HUDEP-2 (cell line): Measurements from ENCODE around the gene ETV4.
A peak's percentile ranks its signal among the peaks of the same experiment; 100 is the strongest.

Source experiments
- DNase-seq, 76 experiments: peaks; one replicate each; lab custom pipeline; 2025; ENCODE audit not compliant: unreplicated experiment in 76 of 76; lab: John Stamatoyannopoulos, UW

The ETV4 gene

DNA sequence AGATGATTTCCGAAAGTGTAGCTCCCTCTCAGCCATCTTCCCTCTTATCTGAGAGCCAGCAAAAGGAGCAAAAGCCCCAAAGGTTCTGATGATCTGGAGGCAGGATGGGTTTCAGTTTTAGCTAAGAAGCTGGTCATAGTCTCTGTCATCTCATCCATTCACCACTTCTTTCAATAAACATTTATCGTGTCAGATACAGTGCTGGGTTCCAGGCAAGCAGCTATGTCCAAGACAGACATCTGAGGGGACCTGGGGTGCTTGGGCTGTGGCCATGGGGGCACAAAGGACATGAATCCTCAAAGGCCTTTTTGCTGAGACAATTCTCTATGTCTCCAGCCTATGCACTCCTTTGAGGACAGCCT is 1.0 kb upstream of the ETV4 start:
- no peak for DNase-seq

DNA sequence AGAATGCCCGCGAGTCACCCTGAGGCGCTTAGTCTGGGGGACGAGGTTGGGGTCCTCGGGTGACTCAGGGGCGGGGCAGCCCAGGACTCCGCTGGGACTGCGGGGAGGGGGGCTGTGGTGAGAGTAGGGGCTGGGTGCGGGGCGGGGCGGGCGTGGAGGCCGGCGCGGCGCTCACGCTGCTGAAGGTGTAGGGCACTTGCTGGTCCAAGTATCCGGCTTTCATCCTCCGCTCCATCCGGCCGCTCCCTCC is 832 bp downstream of the ETV4 start:
- DNase-seq = peak in 3 of 76 experiments; percentile 27 to 38 (median 29)

DNA sequence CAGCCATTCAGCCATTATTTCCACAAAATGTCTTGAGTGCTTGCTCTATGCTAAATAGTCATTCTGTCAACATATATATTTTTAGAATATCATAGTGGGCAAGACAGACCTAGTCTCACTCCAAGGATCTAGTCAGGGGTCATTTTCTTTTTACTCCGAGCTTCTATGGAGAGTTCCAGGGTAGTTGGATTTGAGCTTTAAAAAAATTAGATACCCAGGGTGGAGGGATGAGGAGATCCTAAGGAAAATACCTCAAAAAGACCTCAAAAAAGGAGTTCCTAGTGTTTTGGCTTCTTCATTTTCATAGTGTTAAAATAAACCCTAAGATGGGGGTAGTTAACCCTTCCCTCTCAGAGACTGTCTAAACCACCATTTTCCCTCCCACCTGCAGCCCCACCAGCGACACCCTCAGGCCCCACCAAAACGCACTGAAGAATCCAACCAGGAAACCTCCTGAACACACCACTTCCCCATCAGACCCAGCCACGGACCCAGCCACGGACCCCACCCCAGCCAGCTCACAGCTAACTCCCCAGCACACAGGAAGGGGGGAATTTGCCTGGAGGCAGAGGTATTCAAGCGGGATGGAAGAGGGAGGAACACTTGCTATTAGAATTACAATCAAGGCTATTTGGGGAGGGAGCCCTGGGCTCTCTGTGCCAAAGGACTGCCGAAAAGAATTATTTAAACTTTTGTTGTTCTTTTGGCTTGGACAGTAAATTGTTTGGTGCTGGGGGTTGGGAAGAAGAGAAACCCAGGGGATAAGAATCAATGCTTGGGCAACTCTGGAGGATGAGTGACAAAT is 2.2 kb downstream of the ETV4 start:
- DNase-seq = no peak

DNA sequence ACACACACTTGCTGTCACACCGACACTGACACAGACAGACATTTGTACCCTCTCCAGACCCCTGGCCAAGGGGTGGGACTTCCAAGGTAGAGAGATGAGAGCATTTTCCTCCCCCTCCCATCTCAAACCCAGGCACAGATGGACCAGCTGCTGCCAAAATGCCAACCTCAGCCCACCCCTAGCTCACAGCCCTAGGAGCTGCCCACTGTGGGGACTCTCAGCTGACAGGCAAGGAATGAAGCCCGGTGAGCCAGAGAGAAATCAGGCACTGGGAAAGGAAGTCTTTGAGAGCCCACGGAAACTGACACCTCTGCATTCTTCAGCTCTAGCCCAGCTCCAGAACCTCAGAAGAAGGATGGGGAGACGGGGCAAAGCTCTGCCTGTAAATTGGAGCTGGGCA is 2.8 kb downstream of the ETV4 start:
- no peak for DNase-seq

DNA sequence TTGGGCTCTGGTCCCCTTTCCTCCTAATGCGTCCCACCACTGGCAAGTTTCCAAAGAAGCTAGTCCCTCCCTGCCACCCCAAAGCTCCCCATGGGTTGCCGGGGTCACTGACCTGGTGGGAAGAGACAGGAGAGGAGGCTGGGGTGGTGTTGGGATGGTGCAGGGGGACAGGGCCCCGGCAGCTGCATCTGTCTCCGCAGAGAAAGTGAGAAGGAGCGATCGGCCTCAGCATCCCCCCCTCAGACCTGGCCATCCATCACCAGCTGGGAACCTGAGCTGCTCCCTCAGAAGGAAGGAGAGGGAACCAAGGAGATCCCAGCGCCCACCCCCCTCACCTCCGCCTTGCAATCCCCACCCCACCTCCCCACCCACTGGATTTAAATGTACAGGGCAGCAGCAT is 3.3 kb downstream of the ETV4 start:
- DNase-seq = no peak

DNA sequence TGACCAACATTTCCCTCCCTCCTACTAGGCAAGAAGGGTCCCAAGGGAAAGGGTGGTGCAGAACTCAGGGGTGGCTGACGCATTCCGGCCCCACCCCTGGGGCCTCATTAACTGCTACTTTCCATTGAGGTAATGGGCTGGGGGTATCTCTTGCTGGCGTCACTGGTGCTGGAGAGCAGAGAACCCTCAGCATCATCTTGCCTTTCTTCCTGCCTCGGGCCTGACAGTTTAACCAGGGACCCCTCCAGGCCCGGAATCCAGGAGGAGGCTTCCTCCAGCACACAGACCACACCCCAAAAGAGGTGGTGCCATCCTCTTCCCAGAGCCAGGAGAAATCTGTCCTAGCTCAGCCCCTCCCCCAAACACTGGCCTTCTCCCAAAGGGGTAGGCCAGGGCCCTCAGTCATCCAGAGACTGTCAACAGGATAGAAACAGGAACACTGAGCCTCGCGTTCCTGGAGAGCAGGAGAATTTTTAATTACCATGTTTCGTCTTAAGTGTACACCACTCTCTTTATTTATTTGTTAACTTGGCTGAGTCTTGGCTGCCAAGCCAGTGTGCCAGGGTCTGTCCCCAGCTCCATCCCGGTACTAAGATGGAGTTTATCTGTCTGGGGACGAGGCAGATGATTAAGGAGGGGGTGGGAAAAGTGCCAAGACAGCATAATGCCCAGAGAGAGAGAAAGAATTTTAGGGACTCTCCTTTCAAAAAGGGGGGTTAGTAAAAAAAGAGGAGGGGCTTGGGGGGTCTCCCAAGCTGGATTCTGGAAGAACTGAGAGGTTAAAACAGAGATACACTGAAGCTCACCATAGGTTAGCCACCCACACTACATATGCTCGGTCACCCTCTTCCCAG is 5.1 kb downstream of the ETV4 start:
- DNase-seq = no peak

DNA sequence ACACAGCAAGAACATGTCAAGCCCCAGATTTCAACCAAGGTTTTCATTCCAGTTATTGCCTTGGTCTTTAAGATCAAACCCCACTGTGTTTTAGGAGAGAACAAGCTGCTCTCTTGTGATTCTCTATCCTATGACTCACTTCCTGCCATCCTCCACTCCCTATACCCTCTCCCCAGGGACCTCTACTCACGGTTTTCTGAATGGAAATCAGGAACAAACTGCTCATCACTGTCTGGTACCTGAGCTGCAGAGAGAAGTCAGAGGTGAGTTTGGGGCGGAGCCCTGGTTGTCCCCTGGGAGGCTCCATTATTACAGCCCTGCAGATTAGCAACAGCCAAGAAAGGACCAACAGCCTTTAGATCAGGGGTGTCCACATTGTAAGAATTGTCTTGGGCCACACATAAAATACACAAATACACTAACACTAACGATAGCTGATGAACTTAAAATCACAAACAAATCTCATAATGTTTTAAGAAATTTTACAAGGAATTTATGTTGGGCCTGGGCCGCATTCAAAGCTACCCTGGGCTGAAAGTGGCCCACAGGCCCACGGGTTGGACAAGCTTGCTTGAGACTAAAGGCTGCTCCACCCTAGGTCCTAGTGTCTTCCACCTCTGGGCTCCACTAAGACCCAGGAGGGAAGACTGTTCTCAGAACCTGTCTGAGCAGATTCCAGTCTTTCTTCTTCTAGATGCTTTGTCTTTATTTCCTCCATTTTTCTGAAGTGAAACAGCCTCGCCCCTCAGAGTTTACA is 9.7 kb downstream of the ETV4 start:
- DNase-seq = no peak

- peak in 5 of 76 experiments; percentile 5 to 35 (median 21) for DNase-seq
Observed at GRCh38 chr17:43534909-43535308, 11.2 kb downstream of the ETV4 start.

DNA sequence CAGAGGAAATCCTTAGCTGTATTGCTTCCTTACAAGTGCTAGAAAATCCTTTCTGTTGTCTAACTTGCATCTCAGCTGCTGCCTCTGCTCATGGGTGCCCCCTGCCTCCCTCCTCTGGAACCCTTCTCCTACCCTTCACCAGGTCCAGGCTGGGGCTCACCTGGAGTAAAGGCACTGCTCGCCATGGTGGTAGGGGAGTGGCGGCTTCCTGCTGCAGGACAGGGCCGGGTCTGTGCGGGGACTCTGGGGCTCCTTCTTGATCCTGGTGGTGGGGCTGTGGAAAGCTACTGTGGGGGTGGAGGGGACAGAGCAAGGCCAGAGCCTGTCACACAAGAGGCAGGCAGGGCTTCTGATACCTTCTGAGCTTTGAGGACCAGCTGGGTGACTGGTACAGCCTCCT is 12.4 kb downstream of the ETV4 start:
- no peak for DNase-seq

DNA sequence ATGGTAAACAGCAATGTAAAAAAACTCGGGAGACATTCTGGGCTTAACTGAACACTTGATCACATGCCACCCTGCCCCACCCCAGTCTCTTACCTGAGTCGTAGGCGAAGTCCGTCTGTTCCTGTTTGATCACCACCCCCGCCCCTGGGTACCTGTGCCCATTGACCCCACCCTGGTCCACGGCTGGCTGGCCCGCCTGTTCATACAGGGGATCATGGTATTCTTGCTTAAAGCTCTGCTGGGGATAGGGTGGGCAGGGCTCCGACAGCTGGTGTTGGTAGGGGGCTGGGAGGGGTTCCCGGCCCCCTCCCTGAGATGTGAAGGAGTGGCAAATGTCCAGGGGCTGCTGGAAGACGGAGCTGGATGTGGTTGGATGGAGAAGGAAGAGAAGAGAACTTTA is 13.6 kb downstream of the ETV4 start:
- DNase-seq = no peak

GRCh38 chr17:43531955-43532354 is 14.2 kb downstream of the ETV4 start:
- DNase-seq = no peak

- DNase-seq = no peak
Observed at GRCh38 chr17:43531082-43531378, 15.1 kb downstream of the ETV4 start.

GRCh38 chr17:43530288-43531081 is 15.7 kb downstream of the ETV4 start:
- no peak for DNase-seq

GRCh38 chr17:43529947-43530287 is 16.2 kb downstream of the ETV4 start:
- no peak for DNase-seq

GRCh38 chr17:43528988-43529814 is 16.9 kb downstream of the ETV4 start:
- DNase-seq = no peak

GRCh38 chr17:43528319-43528987 is 17.7 kb downstream of the ETV4 start:
- DNase-seq = no peak

DNA sequence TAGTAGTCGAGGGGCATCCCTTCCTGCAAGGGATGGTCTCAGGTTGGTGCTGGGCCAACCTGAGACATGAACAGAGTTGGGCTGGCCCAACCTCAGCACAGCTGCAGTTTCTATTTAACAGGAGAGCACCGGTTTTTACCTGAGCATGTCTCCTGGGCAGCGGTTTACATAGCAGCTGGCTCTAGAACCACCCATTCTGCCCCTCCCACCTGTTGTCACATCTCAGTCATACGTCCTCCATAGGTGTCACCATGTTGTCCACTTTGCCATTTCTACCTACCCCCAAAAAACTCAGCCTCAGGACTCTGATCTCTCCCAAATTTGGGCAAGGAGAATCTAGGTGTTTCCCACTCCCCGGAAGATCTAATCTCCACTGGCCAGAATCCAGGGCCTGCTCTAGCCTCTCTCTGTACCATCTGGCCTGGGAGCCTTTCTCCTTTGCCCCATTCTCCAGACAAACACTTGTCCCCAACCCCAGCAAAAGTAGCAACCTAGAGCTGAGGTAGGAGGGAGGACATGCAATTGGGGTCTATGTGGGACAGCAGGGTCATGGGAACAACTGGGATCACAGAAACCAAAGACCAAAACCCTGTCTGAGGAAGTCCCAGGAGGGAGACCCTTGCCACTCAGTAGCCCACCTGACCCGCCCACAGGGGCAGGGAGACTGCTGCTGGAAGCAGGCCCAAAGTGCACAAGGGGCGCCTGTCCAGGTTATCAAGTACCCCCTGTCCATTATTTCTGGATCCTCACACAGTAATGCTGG is 19.1 kb downstream of the ETV4 start:
- no peak for DNase-seq

DNA sequence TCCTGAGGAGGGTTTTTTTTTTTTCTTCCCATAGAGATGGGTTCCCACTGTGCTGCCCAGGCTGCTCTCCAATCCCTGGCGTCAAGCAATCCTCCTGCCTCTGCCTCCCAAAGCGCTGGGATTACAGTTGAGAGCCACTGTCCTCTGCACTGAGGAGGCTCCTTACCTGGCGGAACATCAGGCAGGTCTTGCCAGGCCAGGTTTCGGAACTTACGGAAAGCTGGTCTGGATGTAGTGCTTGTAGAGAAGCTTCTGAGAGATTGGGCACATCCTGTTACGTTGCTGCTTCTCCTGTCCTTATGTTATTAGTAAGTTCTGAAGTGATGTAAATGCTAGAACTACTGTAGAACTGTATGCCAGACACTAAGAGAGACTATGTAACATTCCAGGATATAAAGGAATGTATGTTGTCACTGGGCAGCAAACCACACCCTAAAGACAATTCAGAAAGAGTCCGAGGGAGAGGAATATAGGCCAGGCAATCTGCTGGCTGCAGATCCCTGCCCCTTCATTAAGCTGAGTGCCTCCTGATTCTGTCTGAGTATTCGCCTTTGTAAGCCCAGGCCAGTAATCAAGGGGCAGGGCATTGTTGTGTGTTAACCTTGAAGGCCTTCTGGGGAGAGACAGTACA is 21.1 kb downstream of the ETV4 start:
- no peak for DNase-seq

DNA sequence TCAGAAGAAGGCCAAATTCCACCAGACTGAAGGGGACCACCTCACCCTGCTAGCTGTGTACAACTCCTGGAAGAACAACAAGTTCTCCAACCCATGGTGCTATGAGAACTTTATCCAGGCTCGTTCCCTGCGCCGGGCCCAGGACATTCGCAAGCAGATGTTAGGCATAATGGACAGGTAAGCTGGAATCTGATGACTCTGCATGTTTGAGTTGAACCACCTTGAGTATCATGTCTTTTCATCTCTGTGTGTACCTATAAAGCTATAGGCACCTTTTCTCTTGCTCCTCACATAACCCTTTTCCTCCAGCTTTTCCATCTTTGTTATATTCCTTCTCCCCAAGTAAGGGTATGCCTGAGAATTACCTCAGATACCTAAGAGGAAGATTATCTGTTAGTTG is 24.8 kb downstream of the ETV4 start:
- DNase-seq = no peak
